ENCODE data around the gene NAALADL2. TPM values are rescaled to one million over a fixed set of nuclear protein-coding genes. Genes with fewer than 3 reads are reported as not detected.

NAALADL2 gene
- total and polyA plus RNA-seq, 9 of the 15 experiments (the other 6 are each of a cell fraction or from before 2014, with no cell fraction given), result 0.29 to 1.1 (median 0.79) TPM; not detected in 1

DNA sequence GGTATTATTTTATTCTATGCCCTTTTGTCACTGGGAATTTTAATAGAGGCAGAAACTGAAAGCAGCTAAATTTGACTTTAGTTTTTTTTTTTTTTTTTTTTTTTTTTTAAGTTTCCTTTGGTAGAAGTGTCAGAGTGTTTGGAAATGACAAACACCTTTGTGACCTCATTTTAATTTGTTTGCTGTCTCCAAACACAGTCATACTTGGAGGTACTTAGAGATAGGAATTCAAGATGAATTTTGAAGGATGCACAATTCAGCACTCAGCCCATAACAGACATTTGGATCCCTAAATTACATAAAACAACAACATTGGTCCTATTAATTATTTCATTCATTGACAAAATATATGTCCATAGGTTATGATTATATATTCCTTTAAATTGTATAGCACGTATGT lies 43.4 kb upstream of the NAALADL2 start:
- Histone ChIP-seq H3K9ac (ENCODE audit: insufficient read depth in 1 of 2, low read depth in 2 of 2, low read length in 2 of 2) (no peak overlapping the region), H3K27ac (ENCODE audit: extremely low read depth, low read depth, low read length) (no peak overlapping the region), H3K4me2 (ENCODE audit: insufficient read depth, low read length) (no peak overlapping the region), H4K20me1 (replicated peaks; ENCODE audit: control insufficient read depth, insufficient read depth, low read length) (no peaks in the 10 kb centered on the region), H3K4me3 (no peak overlapping the region), H3K9me1 (ENCODE audit: control insufficient read depth, insufficient read depth, low read length) (no peaks in the 10 kb centered on the region), H3K27me3 (ENCODE audit: control insufficient read depth in 2 of 2, insufficient read depth in 2 of 2, low read length in 2 of 2) (no peaks in the 10 kb centered on the region), H3K4me1 (replicated peaks in 1 of 2; ENCODE audit: control insufficient read depth in 2 of 2, insufficient read depth in 2 of 2, low read length in 2 of 2) (no peaks in the 10 kb centered on the region), H3K36me3 (ENCODE audit: control insufficient read depth, insufficient read depth, low read length) (no peaks in the 10 kb centered on the region), H3K79me2 (ENCODE audit: control insufficient read depth, insufficient read depth, low read length) (no peaks in the 10 kb centered on the region), H2AFZ (ENCODE audit: low read depth, low read length) (no peak overlapping the region), H3K9me3 (replicated peaks; ENCODE audit: control insufficient read depth, insufficient read depth, low read depth, low read length) (no peaks in the 10 kb centered on the region; the same call in 1 of the 2 replicates)
- no TSS peak for BruUV-seq (replicated peaks)
- no peak for DNase-seq (ENCODE audit: extremely low read depth in 1 of 4, low spot score in 3 of 4)
- no peak for ATAC-seq
- FAIRE-seq, result no peak
- ChIA-PET CTCF (ENCODE audit: low intra/inter-chr PET ratio) (no interaction called here), POLR2A (no interaction called here)
- WGBS (ENCODE audit: insufficient coverage, low coverage, missing lambda C conversion rate), result 0% methylated on average over 1 of the region's 1 CpG
- TF ChIP-seq ZNF507 (tag; conservative IDR thresholded peaks at IDR 0.05) (no peak), DNMT1 (IDR thresholded peaks at IDR 0.05) (no peak), NEUROD1 (IDR thresholded peaks at IDR 0.05; ENCODE audit: borderline replicate concordance, low read depth, low read length, partially characterized antibody) (no peak), PTRF (tag; IDR thresholded peaks at IDR 0.05) (no peak), MEF2D (tag; conservative IDR thresholded peaks at IDR 0.05; ENCODE audit: low read depth) (no peak), CGGBP1 (CRISPR knock-in tag; IDR thresholded peaks at IDR 0.05) (no peak), BMI1 (IDR thresholded peaks at IDR 0.05; ENCODE audit: low read length) (no peak), ZNF589 (CRISPR knock-in tag; IDR thresholded peaks at IDR 0.05; ENCODE audit: low read depth) (no peak), KLF16 (IDR thresholded peaks at IDR 0.05) (no peak), EP400 (IDR thresholded peaks at IDR 0.05) (no peak), FOXJ2 (tag; IDR thresholded peaks at IDR 0.05) (no peak), CLOCK (CRISPR knock-in tag; IDR thresholded peaks at IDR 0.05; ENCODE audit: borderline replicate concordance) (no peak), CBFB (CRISPR knock-in tag; IDR thresholded peaks at IDR 0.05) (no peak), ZBTB17 (CRISPR knock-in tag; IDR thresholded peaks at IDR 0.05) (no peak), FOXK2 (conservative IDR thresholded peaks at IDR 0.05 in 1 of 2, IDR thresholded peaks at IDR 0.05 in 1 of 2; ENCODE audit: low read depth in 2 of 2) (no peak)
- TF ChIP-seq, protein P1, sequence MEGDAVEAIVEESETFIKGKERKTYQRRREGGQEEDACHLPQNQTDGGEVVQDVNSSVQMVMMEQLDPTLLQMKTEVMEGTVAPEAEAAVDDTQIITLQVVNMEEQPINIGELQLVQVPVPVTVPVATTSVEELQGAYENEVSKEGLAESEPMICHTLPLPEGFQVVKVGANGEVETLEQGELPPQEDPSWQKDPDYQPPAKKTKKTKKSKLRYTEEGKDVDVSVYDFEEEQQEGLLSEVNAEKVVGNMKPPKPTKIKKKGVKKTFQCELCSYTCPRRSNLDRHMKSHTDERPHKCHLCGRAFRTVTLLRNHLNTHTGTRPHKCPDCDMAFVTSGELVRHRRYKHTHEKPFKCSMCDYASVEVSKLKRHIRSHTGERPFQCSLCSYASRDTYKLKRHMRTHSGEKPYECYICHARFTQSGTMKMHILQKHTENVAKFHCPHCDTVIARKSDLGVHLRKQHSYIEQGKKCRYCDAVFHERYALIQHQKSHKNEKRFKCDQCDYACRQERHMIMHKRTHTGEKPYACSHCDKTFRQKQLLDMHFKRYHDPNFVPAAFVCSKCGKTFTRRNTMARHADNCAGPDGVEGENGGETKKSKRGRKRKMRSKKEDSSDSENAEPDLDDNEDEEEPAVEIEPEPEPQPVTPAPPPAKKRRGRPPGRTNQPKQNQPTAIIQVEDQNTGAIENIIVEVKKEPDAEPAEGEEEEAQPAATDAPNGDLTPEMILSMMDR (IDR thresholded peaks at IDR 0.05 in 2 of 3, conservative IDR thresholded peaks at IDR 0.05 in 1 of 3; ENCODE audit: insufficient read depth in 2 of 3, low read depth in 1 of 3, low read length in 3 of 3), result no peak
- in situ Hi-C loops (cut with MboI), result no loop called here
- intact Hi-C loops (cut with micrococcal nuclease), result no loop called here
